NCI-H2081 treated with DMSO at 0.1 percent for 48 hours (cell line): ENCODE results near the gene GP1BB.

Experiments
- DNase-seq: peaks from one replicate; lab custom pipeline; 2025; lab: John Stamatoyannopoulos, UW

The GP1BB gene

DNA sequence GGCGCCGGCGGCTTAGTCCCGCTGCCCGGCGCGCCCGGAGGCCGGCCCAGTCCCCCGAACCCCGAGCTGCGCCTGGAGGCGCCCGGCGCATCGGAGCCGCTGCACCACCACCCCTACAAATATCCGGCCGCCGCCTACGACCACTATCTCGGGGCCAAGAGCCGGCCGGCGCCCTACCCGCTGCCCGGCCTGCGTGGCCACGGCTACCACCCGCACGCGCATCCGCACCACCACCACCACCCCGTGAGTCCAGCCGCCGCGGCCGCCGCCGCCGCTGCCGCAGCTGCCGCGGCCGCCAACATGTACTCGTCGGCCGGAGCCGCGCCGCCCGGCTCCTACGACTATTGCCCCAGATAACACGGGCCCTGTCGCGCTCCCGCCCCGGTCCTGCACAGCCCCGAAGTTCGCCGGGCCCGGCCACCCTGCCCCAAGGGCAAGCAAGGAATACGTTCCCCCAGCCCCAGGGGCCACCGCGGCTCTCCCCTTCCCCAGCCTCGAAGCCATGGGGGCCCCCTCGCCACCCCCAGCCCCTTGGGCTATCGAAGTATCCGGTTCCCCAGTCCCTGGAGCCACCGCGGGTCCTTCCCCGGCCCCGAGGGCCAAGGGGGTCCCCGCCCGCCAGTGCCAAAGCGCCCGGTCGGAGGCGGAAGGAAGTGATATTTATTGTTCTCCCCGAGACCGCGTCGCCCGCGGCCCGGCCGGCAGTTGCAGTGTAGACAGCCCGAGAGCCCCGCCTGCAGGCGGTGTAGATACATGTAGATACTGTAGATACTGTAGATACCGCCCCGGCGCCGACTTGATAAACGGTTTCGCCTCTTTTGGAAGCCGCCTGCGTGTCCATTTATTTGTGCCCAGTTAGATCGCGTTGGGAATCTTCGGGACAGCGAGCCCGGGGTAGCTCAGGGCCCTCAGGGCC, 43.4 kb downstream of the GP1BB start:
- DNase-seq, result no peak

DNA sequence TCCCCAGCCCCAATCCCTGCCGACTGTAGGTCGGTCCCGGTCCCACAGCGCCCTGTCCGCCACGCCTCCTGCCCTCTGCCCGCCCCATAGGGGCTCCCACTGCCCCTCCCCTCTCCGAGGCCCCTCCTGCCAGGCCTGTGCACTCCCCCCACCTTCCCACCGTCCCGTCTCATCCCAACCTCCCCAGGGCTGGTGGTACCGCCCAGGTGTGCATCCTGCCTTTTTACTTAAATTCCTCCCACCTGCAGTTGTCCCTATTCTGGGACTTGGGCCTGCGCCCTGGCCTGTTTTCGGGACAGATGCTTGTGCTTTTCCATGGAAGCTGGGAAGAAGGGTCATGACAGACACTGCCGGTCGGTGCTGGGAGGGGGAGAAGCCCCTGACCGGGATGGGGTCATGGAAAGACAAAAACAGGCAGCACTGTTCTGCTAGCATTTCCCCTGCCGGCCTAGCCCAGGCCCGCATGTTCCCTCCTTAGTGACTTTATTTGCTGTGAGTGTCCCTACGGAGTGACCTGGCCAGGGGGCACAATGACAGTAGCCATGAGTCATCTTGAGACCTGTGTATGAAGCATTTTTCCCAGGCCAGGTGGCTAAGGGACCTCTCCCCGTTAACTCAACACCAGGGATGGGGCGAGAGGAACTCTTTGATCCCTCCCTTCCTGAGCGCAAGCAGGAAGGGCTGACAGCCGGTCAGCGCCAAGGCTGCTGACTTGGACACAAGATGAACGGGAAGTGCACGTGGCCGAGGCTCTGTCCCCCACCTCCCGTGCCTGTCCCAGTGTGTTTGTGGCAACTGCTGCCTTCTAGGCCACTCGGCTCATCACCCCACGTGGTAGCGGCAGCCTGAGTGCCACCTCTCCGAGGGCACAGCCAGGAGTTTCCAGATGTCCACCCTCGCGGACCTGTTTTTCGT, 44.3 kb downstream of the GP1BB start:
- DNase-seq, result no peak

DNA sequence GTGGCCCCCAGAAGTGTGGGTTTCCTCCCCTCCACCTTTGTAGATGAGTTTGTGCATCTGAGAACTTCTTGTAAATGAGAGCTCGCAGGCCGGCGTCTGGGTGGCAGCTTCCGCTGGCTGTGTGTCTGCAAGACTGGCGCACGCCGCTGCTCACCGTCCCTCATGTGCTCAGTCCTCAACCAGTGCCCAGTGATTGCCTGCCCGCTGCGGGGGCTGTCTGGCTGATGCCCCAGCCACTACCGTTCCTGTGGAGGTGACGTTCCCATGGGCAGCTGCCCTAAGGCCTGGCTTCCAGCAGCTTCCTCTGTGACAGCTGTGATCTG, 46.0 kb downstream of the GP1BB start:
- no peak for DNase-seq

DNA sequence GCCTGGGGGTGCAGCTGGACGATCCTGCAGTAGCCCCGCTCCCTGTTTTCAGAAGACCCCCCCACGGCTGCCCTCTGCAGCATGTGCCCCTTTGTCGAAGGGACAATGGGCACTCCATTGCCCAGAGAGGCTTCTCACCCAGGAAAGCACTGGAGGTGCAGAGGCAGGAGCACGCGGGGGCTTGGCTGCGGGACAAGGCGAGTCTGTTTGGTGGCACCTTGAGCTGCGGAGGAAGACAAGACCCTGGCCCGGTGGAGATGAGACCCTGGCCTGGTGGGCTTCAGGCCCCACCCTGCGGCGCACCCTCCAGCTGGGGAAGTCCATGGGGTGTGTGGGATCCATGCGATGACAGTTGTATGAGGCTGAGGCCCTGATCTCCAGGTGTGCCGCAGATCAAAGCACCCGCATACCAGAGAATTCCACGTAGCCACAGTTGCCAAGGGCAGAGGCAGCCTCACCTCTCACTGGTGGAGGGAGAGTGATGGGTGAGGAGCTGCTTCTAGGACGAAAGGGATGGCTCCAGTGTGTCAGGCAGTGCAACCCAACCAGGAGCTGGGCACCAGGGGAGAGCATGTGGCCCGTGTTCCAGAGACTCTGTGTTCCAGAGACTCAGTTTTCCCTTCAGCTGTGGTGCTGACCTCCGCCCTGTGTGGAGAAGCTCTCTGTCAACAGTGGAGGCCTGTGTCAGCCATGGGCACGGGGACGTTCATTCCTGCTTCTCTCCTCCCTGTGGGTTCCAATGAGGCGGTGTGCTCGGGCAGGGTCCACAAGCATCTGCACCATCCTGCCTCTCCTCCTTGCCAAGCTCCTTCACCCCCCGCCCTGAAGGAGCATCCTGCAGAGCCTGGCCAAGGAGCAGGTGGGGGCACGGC, 47.2 kb downstream of the GP1BB start:
- DNase-seq, result no peak

DNA sequence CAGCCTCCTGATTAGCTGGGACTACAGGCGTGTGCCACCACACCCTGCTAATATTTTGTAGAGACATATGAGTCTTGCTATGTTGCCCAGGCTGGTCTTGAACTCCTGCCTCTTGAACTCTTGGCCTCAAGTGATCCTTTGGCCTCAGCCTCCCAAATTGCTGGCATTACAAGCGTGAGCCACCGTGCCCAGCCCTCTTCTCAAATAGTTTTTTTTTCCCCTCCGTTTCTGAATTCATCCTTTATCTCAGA, 49.0 kb downstream of the GP1BB start:
- DNase-seq, result no peak

DNA sequence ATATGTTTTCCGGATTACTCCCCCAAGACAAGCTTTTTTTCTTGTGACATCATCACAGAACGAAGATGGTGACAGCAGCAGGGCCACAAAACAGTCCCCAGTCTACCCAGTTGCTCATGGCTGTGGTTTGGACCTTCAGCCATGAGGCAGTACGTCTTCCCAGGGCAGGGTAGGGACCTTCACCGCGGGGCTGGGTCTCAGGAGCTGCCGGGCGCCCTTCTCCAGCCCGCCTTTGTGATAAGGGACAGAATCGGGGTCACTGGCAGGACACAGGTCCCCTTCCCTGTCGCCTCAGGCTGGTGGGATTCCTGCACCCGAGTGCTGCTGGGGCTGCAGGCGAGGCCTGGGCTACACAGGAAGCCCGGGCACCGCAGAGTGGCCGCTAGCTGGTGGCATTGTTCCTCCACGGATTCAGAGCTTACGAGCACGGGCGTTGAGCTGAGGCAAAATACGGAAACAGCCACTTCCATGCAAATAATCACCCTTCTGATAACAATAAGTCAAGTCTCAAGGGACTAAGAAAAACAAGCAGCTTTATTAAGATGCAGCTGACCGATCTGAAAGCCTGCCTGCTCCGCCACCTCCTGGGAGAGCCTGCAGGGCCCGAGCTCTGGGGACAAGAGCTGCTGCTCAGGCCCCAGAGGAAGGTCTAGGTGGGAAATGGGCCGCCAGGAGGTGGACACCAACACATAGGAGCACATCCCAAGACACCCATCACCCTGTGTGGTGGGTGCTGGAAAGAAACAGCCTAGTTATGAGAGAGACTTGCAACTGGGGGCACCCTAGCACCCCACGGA, 49.5 kb downstream of the GP1BB start:
- no peak for DNase-seq

DNA sequence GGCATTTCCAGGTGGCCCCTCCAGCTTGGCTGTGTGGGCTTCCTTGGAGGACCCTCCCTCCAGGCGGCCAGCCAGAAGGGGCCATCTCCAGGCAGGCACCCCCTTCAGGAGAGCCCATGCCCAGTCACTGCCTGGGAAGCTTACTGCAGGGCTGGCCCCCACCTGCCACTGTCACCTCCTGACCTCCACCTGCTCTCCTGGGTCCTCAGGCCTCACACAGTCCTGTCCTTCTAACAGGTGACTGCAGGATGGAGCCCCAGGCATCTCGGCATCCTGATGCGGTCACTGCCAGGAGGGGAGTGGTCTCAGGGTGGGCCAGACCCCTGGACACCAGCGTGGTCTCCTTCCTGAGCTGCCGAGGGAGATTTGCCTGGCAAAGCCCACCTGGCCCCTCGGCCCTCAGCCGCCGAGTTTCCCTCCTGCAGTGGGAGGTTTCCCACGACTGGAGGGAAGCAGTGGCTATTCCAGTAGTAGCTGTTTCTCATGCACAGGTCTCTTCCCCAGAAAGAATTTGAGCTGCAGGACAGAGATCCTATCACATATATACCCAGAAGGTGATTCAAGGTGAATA, 50.2 kb downstream of the GP1BB start:
- DNase-seq, result no peak
